ENCODE measurements around the gene RNF133.

RNF133 gene

DNA sequence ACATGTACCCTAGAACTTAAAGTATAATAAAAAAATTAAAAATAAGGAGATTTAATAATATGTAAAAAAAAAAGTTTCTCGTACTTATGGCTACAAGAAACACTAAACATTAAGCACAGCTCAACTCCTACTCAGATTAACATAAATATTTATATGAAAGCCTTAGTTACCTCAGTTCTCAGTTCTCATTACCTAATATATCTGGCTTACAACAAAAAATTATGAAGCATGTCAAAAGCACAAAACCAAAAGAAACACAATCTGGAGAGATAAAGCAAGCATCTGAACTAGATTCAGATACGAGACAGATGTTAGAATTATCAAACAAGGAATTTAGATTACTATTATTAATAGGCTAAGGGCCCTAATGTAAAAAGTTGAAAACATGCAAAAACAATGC, 40.1 kb downstream of the RNF133 start:
- H3K79me2 ChIP-seq: no peaks in the 10 kb centered on the region
- no peak overlapping the region for H3K4me3 ChIP-seq (ENCODE audit: low read depth, low read length)
- no peak overlapping the region for H3K27ac ChIP-seq
- no peak overlapping the region for H3K9ac ChIP-seq
- TF ChIP-seq, protein P1, sequence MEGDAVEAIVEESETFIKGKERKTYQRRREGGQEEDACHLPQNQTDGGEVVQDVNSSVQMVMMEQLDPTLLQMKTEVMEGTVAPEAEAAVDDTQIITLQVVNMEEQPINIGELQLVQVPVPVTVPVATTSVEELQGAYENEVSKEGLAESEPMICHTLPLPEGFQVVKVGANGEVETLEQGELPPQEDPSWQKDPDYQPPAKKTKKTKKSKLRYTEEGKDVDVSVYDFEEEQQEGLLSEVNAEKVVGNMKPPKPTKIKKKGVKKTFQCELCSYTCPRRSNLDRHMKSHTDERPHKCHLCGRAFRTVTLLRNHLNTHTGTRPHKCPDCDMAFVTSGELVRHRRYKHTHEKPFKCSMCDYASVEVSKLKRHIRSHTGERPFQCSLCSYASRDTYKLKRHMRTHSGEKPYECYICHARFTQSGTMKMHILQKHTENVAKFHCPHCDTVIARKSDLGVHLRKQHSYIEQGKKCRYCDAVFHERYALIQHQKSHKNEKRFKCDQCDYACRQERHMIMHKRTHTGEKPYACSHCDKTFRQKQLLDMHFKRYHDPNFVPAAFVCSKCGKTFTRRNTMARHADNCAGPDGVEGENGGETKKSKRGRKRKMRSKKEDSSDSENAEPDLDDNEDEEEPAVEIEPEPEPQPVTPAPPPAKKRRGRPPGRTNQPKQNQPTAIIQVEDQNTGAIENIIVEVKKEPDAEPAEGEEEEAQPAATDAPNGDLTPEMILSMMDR (IDR thresholded peaks at IDR 0.05): no peak
- no peaks in the 10 kb centered on the region for H3K9me3 ChIP-seq (ENCODE audit: control insufficient read depth, low read length)
- H3K4me1 ChIP-seq: no peaks in the 10 kb centered on the region
- no peak overlapping the region for H3K4me2 ChIP-seq (ENCODE audit: low read length)
- no peaks in the 10 kb centered on the region for H3K36me3 ChIP-seq (ENCODE audit: control insufficient read depth, insufficient read depth, low read length)
- H3K27me3 ChIP-seq (ENCODE audit: control insufficient read depth, insufficient read depth, low read length): no peaks in the 10 kb centered on the region
- no peak overlapping the region for H2AFZ ChIP-seq

DNA sequence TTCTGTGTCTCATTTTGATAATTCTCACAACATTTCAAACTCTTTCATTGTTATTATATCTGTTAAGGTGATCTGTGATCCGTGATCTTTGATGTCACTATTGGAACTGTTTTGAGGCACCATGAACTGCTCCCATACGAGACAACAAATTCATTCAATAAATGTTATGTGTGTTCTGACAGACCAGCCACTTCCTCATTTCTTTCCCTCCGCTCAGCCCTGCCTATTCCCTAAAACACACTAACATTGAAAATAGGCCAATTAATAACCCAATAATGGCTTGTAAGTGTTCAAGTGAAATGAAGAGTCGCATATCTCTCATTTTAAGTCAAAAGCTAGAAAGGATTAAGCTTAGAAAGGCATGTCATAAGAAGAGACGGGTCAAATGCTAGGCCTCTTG, 45.2 kb downstream of the RNF133 start:
- Histone ChIP-seq H3K27me3 (ENCODE audit: control insufficient read depth, insufficient read depth, low read length) (no peaks in the 10 kb centered on the region), H3K9ac (no peak overlapping the region), H3K4me3 (ENCODE audit: low read depth, low read length) (no peak overlapping the region), H3K27ac (no peak overlapping the region), H2AFZ (no peak overlapping the region), H3K79me2 (no peaks in the 10 kb centered on the region), H3K36me3 (ENCODE audit: control insufficient read depth, insufficient read depth, low read length) (no peaks in the 10 kb centered on the region), H3K4me2 (ENCODE audit: low read length) (no peak overlapping the region), H3K9me3 (ENCODE audit: control insufficient read depth, low read length) (no peaks in the 10 kb centered on the region), H3K4me1 (no peaks in the 10 kb centered on the region)
- TF ChIP-seq, protein P1 (IDR thresholded peaks at IDR 0.05): no peak

DNA sequence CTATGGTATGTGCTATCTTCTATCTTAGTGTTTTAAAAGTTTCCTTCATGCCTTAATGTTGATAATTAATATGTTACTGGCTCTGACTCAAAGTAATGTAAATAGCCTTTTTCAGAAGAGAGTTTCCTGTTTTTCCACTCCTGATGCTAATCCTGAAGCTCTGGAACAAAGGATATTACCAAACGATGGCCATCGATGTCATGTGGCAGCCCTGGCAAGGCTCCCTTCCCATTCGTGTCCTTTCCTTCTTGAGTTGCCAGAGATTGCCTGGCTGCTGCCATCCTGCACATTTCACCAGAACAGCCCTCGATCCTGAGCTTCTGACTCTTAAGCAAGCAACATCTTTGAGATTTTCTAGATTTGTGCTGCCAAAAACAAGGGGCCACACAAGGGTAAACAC, 46.0 kb downstream of the RNF133 start:
- H3K27ac ChIP-seq: no peak overlapping the region
- no peaks in the 10 kb centered on the region for H3K27me3 ChIP-seq (ENCODE audit: control insufficient read depth, insufficient read depth, low read length)
- H3K4me1 ChIP-seq: no peaks in the 10 kb centered on the region
- H3K4me2 ChIP-seq (ENCODE audit: low read length): no peak overlapping the region
- no peak overlapping the region for H2AFZ ChIP-seq
- H3K9me3 ChIP-seq (ENCODE audit: control insufficient read depth, low read length): no peaks in the 10 kb centered on the region
- H3K79me2 ChIP-seq: no peaks in the 10 kb centered on the region
- TF ChIP-seq, protein P1 (IDR thresholded peaks at IDR 0.05): no peak
- no peaks in the 10 kb centered on the region for H3K36me3 ChIP-seq (ENCODE audit: control insufficient read depth, insufficient read depth, low read length)
- no peak overlapping the region for H3K9ac ChIP-seq
- no peak overlapping the region for H3K4me3 ChIP-seq (ENCODE audit: low read depth, low read length)

DNA sequence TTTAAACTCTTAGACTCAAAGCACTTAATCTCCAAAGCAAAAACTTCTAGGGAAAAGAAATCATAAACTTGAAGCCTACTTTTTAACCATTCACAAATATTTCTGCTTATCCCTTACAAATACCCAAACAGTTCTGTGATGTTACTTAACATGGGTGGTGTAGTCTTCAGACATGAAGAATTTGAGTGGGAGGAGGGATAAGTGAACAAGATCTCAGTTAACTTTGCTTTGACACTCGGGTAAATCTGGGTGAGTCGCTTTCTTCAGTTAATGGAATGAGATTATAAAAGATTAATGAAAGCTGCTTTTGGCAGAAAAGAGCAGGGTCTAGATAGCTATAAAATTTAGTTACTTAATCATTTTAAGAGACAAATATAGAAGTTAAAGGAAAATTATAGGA, 47.5 kb downstream of the RNF133 start:
- no peaks in the 10 kb centered on the region for H3K36me3 ChIP-seq (ENCODE audit: control insufficient read depth, insufficient read depth, low read length)
- no peak overlapping the region for H3K9ac ChIP-seq
- H2AFZ ChIP-seq: no peak overlapping the region
- H3K4me1 ChIP-seq: no peaks in the 10 kb centered on the region
- H3K27ac ChIP-seq: no peak overlapping the region
- TF ChIP-seq, protein P1 (IDR thresholded peaks at IDR 0.05): no peak
- H3K79me2 ChIP-seq: no peaks in the 10 kb centered on the region
- H3K4me2 ChIP-seq (ENCODE audit: low read length): no peak overlapping the region
- no peaks in the 10 kb centered on the region for H3K9me3 ChIP-seq (ENCODE audit: control insufficient read depth, low read length)
- H3K27me3 ChIP-seq (ENCODE audit: control insufficient read depth, insufficient read depth, low read length): no peaks in the 10 kb centered on the region
- no peak overlapping the region for H3K4me3 ChIP-seq (ENCODE audit: low read depth, low read length)
